ENCODE data around the gene CDADC1.
"Not testable (repeated sequence)": the region's sequence is repeated elsewhere in the genome, so short reads cannot be mapped to it uniquely, and the experiment has no call there.

Gene CDADC1

GRCh38 chr13:49272296-49272695, 24.6 kb downstream of the CDADC1 start:
- no peak for FAIRE-seq
- TF ChIP-seq POLR2AphosphoS5 (IDR thresholded peaks at IDR 0.05; ENCODE audit: low read depth, low read length): no peak
- TF ChIP-seq POLR2A (IDR thresholded peaks at IDR 0.05; ENCODE audit: low read depth, low read length): no peak
- TF ChIP-seq TAF1 (IDR thresholded peaks at IDR 0.05; ENCODE audit: borderline replicate concordance, low read depth, low read length): no peak
- no peak for DNase-seq (ENCODE audit: insufficient read length)

GRCh38 chr13:49278211-49278610, 30.5 kb downstream of the CDADC1 start:
- DNase-seq (ENCODE audit: insufficient read length) (no peak), FAIRE-seq (no peak)
- TF ChIP-seq POLR2AphosphoS5 (IDR thresholded peaks at IDR 0.05; ENCODE audit: low read depth, low read length) (no peak), POLR2A (IDR thresholded peaks at IDR 0.05; ENCODE audit: low read depth, low read length) (no peak), TAF1 (IDR thresholded peaks at IDR 0.05; ENCODE audit: borderline replicate concordance, low read depth, low read length) (no peak)

GRCh38 chr13:49279112-49279511, 31.4 kb downstream of the CDADC1 start:
- TF ChIP-seq TAF1 (IDR thresholded peaks at IDR 0.05; ENCODE audit: borderline replicate concordance, low read depth, low read length) (no peak), POLR2AphosphoS5 (IDR thresholded peaks at IDR 0.05; ENCODE audit: low read depth, low read length) (no peak), POLR2A (IDR thresholded peaks at IDR 0.05; ENCODE audit: low read depth, low read length) (no peak)
- FAIRE-seq (no peak), DNase-seq (ENCODE audit: insufficient read length) (no peak)

- TF ChIP-seq POLR2A (IDR thresholded peaks at IDR 0.05; ENCODE audit: low read depth, low read length) (no peak), TAF1 (IDR thresholded peaks at IDR 0.05; ENCODE audit: borderline replicate concordance, low read depth, low read length) (no peak), POLR2AphosphoS5 (IDR thresholded peaks at IDR 0.05; ENCODE audit: low read depth, low read length) (no peak)
- no peak for FAIRE-seq
- DNase-seq (ENCODE audit: insufficient read length): no peak
These were observed 32.2 kb downstream of the CDADC1 start for GRCh38 chr13:49279885-49280284.

- FAIRE-seq (no peak), DNase-seq (ENCODE audit: insufficient read length) (no peak)
- TF ChIP-seq TAF1 (IDR thresholded peaks at IDR 0.05; ENCODE audit: borderline replicate concordance, low read depth, low read length): no peak
- no peak for TF ChIP-seq POLR2AphosphoS5 (IDR thresholded peaks at IDR 0.05; ENCODE audit: low read depth, low read length)
- TF ChIP-seq POLR2A (IDR thresholded peaks at IDR 0.05; ENCODE audit: low read depth, low read length): no peak
These were observed 40.3 kb downstream of the CDADC1 start for GRCh38 chr13:49287995-49288394.

- no peak for FAIRE-seq
These were observed 40.7 kb downstream of the CDADC1 start for GRCh38 chr13:49288458-49288857.

GRCh38 chr13:49292742-49293486, 45.2 kb downstream of the CDADC1 start:
- no peak for TF ChIP-seq TAF1 (IDR thresholded peaks at IDR 0.05; ENCODE audit: borderline replicate concordance, low read depth, low read length)
- no peak for TF ChIP-seq POLR2AphosphoS5 (IDR thresholded peaks at IDR 0.05; ENCODE audit: low read depth, low read length)
- no peak for TF ChIP-seq POLR2A (IDR thresholded peaks at IDR 0.05; ENCODE audit: low read depth, low read length)
- DNase-seq (ENCODE audit: insufficient read length) (no peak), FAIRE-seq (no peak)

More at GRCh38 chr13:49288458-49288857, 40.7 kb downstream of the CDADC1 start:
- DNase-seq (ENCODE audit: insufficient read length): no peak
- TF ChIP-seq POLR2A (IDR thresholded peaks at IDR 0.05; ENCODE audit: low read depth, low read length) (no peak), TAF1 (IDR thresholded peaks at IDR 0.05; ENCODE audit: borderline replicate concordance, low read depth, low read length) (no peak), POLR2AphosphoS5 (IDR thresholded peaks at IDR 0.05; ENCODE audit: low read depth, low read length) (no peak)

GRCh38 chr13:49294723-49295122, 47.0 kb downstream of the CDADC1 start:
- DNase-seq (ENCODE audit: insufficient read length); FAIRE-seq: not testable (repeated sequence)

- TF ChIP-seq TAF1 (IDR thresholded peaks at IDR 0.05; ENCODE audit: borderline replicate concordance, low read depth, low read length) (no peak), POLR2A (IDR thresholded peaks at IDR 0.05; ENCODE audit: low read depth, low read length) (no peak), POLR2AphosphoS5 (IDR thresholded peaks at IDR 0.05; ENCODE audit: low read depth, low read length) (no peak)
- no peak for FAIRE-seq
- DNase-seq (ENCODE audit: insufficient read length): no peak
These were observed 47.5 kb downstream of the CDADC1 start for GRCh38 chr13:49295244-49295643.

- FAIRE-seq: no peak
- TF ChIP-seq POLR2A (IDR thresholded peaks at IDR 0.05; ENCODE audit: low read depth, low read length) (no peak), TAF1 (IDR thresholded peaks at IDR 0.05; ENCODE audit: borderline replicate concordance, low read depth, low read length) (no peak), POLR2AphosphoS5 (IDR thresholded peaks at IDR 0.05; ENCODE audit: low read depth, low read length) (no peak)
These were observed 48.9 kb downstream of the CDADC1 start for GRCh38 chr13:49296659-49297058.

GRCh38 chr13:49297338-49297737, 49.6 kb downstream of the CDADC1 start:
- FAIRE-seq (no peak), DNase-seq (ENCODE audit: insufficient read length) (no peak)
- TF ChIP-seq POLR2AphosphoS5 (IDR thresholded peaks at IDR 0.05; ENCODE audit: low read depth, low read length) (no peak), POLR2A (IDR thresholded peaks at IDR 0.05; ENCODE audit: low read depth, low read length) (no peak), TAF1 (IDR thresholded peaks at IDR 0.05; ENCODE audit: borderline replicate concordance, low read depth, low read length) (no peak)

More at GRCh38 chr13:49296659-49297058, 48.9 kb downstream of the CDADC1 start:
- DNase-seq (ENCODE audit: insufficient read length): no peak

- DNase-seq (ENCODE audit: insufficient read length): no peak
- FAIRE-seq: no peak
- TF ChIP-seq POLR2AphosphoS5 (IDR thresholded peaks at IDR 0.05; ENCODE audit: low read depth, low read length): no peak
- no peak for TF ChIP-seq TAF1 (IDR thresholded peaks at IDR 0.05; ENCODE audit: borderline replicate concordance, low read depth, low read length)
- TF ChIP-seq POLR2A (IDR thresholded peaks at IDR 0.05; ENCODE audit: low read depth, low read length): no peak
These were observed 50.7 kb downstream of the CDADC1 start for GRCh38 chr13:49298416-49298815.

Measured in GM12892 (cell line).